Left ventricle myocardium inferior (tissue), 1 donor: ENCODE data around the gene TDO2. TPM values are rescaled to one million over a fixed set of nuclear protein-coding genes. Genes with fewer than 3 reads are reported as not detected.

Experiments
- DNase-seq: peaks from one replicate; pipeline ENCODE4 v3.0.0-alpha.2; 2020
- H3K27ac ChIP-seq: fragments of 200-600 bp; replicated peaks from 2 replicates; pipeline ENCODE4 v1.8.0; 2021
- H3K27me3 ChIP-seq: fragments of 200-600 bp; 2 replicates; pipeline ENCODE4 v1.8.0; 2021; ENCODE audit warnings: low read depth
- H3K36me3 ChIP-seq: fragments of 200-600 bp; 2 replicates; pipeline ENCODE4 v1.8.0; 2021
- H3K4me1 ChIP-seq: fragments of 200-600 bp; 2 replicates; pipeline ENCODE4 v1.8.0; 2021
- H3K4me3 ChIP-seq: fragments of 200-600 bp; 2 replicates; pipeline ENCODE4 v1.8.0; 2021; ENCODE audit warnings: mild to moderate bottlenecking, moderate library complexity
- H3K9me3 ChIP-seq: fragments of 200-600 bp; replicated peaks from 2 replicates; pipeline ENCODE4 v1.8.0; 2021
- intact Hi-C: fragments of 100-400 bp; cut with micrococcal nuclease; formaldehyde crosslinking; loops from one replicate; pipeline ENCODE4 v1.11.0; 2022
- total RNA-seq: library from RNA; stranded (reverse); fragmentation: NEBNext Ultra II Directional; extraction: Animal tissue kit (Norgen Biotek cat#: 25700); gene quantifications from one replicate; pipeline ENCODE4 v1.2.1, GENCODE V29; 2021
- TF ChIP-seq, protein P1 (sequence below): fragments of 200-600 bp; IDR thresholded peaks from 2 replicates; pipeline ENCODE4 v1.8.0; 2021; ENCODE audit warnings: antibody characterized with exemption, mild to moderate bottlenecking, borderline replicate concordance
- donor health status: DM: no; HTN: yes; CAD: no; lungs with severe emphysema.

Gene TDO2
- total RNA-seq, 1 donor from 2014 or later = not detected

DNA sequence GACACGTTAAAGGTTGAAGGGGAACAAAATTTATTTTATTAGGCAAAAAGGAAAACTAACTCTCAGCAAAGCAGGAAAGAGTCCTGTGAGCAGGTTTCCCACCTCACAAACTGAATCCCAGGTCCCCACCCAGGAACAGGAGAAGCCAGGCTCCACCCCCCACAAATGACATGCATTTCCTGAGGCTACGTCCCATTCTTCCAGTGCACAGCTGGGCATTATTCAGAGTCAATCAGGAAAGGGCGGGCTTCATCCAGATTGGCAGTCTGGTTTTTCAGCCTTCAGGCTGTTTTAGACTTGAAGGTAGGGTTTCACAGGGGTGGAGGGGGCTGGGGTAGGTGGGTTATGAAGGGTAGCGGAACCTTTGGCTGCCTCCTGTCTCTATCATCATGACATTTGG is 25.5 kb upstream of the TDO2 start:
- intact Hi-C loops = no loop called here
- Histone ChIP-seq H3K4me1 (no peaks in the 10 kb centered on the region), H3K4me3 (no peak overlapping the region), H3K27ac (no peak overlapping the region), H3K27me3 (no peaks in the 10 kb centered on the region), H3K9me3 (peaks cover 23% of the 10 kb centered on the region), H3K36me3 (no peaks in the 10 kb centered on the region)
- TF ChIP-seq, protein P1, sequence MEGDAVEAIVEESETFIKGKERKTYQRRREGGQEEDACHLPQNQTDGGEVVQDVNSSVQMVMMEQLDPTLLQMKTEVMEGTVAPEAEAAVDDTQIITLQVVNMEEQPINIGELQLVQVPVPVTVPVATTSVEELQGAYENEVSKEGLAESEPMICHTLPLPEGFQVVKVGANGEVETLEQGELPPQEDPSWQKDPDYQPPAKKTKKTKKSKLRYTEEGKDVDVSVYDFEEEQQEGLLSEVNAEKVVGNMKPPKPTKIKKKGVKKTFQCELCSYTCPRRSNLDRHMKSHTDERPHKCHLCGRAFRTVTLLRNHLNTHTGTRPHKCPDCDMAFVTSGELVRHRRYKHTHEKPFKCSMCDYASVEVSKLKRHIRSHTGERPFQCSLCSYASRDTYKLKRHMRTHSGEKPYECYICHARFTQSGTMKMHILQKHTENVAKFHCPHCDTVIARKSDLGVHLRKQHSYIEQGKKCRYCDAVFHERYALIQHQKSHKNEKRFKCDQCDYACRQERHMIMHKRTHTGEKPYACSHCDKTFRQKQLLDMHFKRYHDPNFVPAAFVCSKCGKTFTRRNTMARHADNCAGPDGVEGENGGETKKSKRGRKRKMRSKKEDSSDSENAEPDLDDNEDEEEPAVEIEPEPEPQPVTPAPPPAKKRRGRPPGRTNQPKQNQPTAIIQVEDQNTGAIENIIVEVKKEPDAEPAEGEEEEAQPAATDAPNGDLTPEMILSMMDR = no peak
- DNase-seq = no peak

DNA sequence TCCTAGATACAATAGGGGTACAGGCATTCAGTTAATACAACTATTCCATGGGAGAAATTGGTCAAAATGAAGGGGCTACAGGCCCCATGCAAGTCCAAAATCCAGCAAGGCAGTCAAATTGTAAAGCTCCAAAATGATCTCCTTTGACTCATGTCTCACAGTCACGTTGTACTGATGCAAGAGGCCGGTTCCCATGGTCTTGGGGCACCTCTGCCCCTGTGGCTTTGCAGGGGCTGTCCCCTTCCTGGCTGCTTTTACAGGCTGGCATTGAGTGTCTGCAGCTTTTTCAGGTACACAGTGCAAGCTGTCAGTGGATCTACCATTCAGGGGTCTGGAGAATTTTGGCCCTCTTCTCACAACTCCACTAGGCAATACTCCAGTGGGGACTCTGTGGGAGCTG is 24.9 kb upstream of the TDO2 start:
- intact Hi-C loops = no loop called here
- Histone ChIP-seq H3K27ac (no peak overlapping the region), H3K9me3 (peaks cover 23% of the 10 kb centered on the region), H3K27me3 (no peaks in the 10 kb centered on the region), H3K4me1 (no peaks in the 10 kb centered on the region), H3K36me3 (no peaks in the 10 kb centered on the region), H3K4me3 (no peak overlapping the region)
- TF ChIP-seq, protein P1 = no peak
- DNase-seq = no peak

DNA sequence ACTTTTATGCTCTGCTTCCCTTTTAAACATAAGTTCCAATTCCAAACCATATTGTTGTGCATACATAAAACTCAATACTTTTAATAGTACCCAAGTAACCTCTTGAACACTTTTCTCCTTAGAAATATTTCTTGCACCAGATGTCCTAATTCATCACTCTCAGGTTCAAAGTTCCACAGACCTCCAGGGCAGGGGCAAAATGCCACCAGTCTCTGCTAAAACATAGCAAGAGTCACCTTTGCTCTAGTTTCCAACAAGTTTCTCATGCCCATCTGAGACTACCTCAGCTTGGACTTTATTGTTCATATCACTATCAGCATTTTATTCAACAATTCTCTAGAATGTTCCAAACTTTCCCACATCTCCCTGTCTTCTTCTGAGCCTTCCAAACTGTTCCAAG is 23.7 kb upstream of the TDO2 start:
- peaks cover 17% of the 10 kb centered on the region for H3K9me3 ChIP-seq
- H3K4me1 ChIP-seq = no peaks in the 10 kb centered on the region
- no peak overlapping the region for H3K27ac ChIP-seq
- no peaks in the 10 kb centered on the region for H3K27me3 ChIP-seq
- TF ChIP-seq, protein P1 = no peak
- no peak for DNase-seq
- intact Hi-C loops = no loop called here
- no peak overlapping the region for H3K4me3 ChIP-seq
- no peaks in the 10 kb centered on the region for H3K36me3 ChIP-seq

DNA sequence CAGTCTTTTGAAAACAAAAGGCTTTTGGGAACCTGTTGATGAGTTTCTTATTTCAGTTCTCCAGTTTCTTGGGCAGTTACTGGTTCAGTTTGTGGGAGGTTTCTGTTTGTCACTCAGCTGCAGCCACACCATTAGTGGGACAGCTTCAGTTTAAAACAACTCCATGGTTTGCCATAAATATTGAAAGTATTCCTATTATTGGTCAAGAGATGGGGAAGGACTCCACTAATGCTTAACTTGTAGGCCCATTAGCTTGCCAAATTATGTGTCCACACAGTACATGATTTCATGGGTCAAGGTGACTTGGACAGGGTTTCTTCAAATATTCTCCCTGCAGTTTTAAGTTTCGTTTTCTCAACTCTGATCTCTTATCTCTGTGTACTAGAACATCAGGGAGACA is 21.9 kb upstream of the TDO2 start:
- Histone ChIP-seq H3K4me1 (no peaks in the 10 kb centered on the region), H3K27me3 (no peaks in the 10 kb centered on the region), H3K4me3 (no peak overlapping the region), H3K9me3 (no peaks in the 10 kb centered on the region), H3K36me3 (no peaks in the 10 kb centered on the region), H3K27ac (no peak overlapping the region)
- TF ChIP-seq, protein P1 = no peak
- DNase-seq = no peak
- intact Hi-C loops = no loop called here

DNA sequence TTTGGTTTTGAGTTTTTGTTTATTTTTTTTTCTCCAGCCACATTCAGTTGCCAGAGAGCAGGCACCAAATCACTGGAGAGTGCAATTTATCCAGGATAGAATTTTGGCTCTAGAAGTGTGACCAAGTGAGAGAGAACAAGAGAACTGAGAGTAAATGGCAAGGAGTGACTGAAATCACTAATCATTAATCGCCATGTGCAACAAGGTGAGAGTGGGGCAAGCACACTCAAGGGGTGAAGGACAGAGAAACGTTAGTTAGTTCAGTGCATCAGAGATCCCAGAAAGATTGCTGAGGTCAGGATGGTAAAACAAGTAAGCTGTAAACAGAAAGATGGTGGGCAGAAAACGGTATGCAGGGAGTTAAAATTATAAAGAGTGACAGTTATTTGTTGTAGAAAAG is 19.6 kb upstream of the TDO2 start:
- Histone ChIP-seq H3K27me3 (no peaks in the 10 kb centered on the region), H3K4me3 (no peak overlapping the region), H3K9me3 (no peaks in the 10 kb centered on the region), H3K4me1 (no peaks in the 10 kb centered on the region), H3K27ac (no peak overlapping the region), H3K36me3 (no peaks in the 10 kb centered on the region)
- no peak for DNase-seq
- intact Hi-C loops = no loop called here
- TF ChIP-seq, protein P1 = no peak

DNA sequence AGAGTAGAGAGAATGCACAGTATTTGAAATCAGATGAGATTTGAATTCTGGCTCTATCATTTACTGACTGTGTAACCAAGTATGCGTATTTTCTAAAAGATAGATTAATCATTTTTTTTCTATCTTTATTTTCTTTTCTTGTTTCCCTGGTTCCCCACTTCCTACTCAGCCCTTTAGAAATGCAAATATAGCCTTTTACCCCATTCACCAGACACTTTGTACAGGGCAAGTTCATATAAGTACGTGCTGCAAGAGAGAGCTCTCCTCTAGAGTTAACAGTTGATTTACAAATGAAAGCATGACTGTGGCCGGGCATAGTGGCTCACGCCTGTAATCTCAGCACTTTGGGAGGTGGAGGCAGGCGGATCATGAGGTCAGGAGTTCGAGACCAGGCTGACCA is 17.8 kb upstream of the TDO2 start:
- TF ChIP-seq, protein P1 = no peak
- Histone ChIP-seq H3K36me3 (no peaks in the 10 kb centered on the region), H3K9me3 (no peaks in the 10 kb centered on the region), H3K27ac (no peak overlapping the region), H3K4me1 (no peaks in the 10 kb centered on the region), H3K4me3 (no peak overlapping the region), H3K27me3 (no peaks in the 10 kb centered on the region)
- intact Hi-C loops = no loop called here
- no peak for DNase-seq
